Tibial nerve (tissue), 4 donors: ENCODE data around the gene RCAN1.

Experiments used
- EP300 ChIP-seq, 2 donors: sonication (generic); formaldehyde crosslinking; IDR thresholded peaks; one replicate each; pipeline ENCODE4 v1.6.1; 2017; ENCODE audit warnings: antibody characterized with exemption in 2 of 2, mild to moderate bottlenecking in 1 of 2
- POLR2A ChIP-seq, 2 donors: fragments of 450-650 bp; IDR thresholded peaks; one replicate each; pipeline ENCODE4 v1.6.1; 2017; ENCODE audit warnings: antibody characterized with exemption in 2 of 2, mild to moderate bottlenecking in 2 of 2, moderate library complexity in 2 of 2
- TF ChIP-seq, protein P1 (sequence below), 5 experiments: fragments of 200-600 bp in 3 of 5; fragments of 450-650 bp in 2 of 5; sonication (generic) in 3 of 5; IDR thresholded peaks; one replicate each; pipeline ENCODE4 v1.5.1; 2016 to 2019; ENCODE audit warnings: antibody characterized with exemption in 5 of 5, mild to moderate bottlenecking in 3 of 5, moderate library complexity in 2 of 5

DNA sequence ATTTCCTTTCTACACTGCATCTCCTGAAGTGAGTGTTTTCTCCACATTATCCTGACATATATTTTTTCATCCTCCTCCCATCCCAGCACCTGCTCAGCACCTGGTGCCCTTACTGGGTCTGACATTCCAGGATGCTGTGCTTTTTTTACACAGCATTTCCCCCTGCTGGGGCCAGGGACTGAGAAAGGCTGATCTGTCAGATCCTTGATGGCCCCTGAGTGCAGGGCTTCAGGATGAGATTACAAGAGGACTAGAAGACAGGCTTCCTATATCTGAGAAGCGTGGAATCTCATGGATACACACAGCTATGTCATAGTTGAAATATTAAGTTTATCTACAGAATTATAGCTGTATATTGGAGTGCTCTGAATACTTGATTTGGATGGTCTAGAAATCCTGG, 24.4 kb downstream of the RCAN1 start:
- TF ChIP-seq EP300 (IDR thresholded peaks at IDR 0.05) (no peak), POLR2A (IDR thresholded peaks at IDR 0.05) (no peak)
- TF ChIP-seq, protein P1, sequence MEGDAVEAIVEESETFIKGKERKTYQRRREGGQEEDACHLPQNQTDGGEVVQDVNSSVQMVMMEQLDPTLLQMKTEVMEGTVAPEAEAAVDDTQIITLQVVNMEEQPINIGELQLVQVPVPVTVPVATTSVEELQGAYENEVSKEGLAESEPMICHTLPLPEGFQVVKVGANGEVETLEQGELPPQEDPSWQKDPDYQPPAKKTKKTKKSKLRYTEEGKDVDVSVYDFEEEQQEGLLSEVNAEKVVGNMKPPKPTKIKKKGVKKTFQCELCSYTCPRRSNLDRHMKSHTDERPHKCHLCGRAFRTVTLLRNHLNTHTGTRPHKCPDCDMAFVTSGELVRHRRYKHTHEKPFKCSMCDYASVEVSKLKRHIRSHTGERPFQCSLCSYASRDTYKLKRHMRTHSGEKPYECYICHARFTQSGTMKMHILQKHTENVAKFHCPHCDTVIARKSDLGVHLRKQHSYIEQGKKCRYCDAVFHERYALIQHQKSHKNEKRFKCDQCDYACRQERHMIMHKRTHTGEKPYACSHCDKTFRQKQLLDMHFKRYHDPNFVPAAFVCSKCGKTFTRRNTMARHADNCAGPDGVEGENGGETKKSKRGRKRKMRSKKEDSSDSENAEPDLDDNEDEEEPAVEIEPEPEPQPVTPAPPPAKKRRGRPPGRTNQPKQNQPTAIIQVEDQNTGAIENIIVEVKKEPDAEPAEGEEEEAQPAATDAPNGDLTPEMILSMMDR (IDR thresholded peaks at IDR 0.05): no peak
